ENCODE data around the gene NLRP6.

GRCh38 chr11:327581-327923 lies 49.3 kb downstream of the NLRP6 start:
- TF ChIP-seq EZH2 (IDR thresholded peaks at IDR 0.05; ENCODE audit: borderline replicate concordance, insufficient read depth, low read depth, low read length, poor library complexity, severe bottlenecking) (no peak), CTCF (IDR thresholded peaks at IDR 0.05) (no peak)

Measured in B cell (primary cell).